Measurements from ENCODE around the gene NRSN1.

Gene NRSN1, protein sequence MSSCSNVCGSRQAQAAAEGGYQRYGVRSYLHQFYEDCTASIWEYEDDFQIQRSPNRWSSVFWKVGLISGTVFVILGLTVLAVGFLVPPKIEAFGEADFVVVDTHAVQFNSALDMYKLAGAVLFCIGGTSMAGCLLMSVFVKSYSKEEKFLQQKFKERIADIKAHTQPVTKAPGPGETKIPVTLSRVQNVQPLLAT

GRCh38 chr6:24125980-24126379 is at the start of gene NRSN1:
TSS of gene NRSN1 (plus strand) at chr6:24126215. CDS start at chr6:24134328, 8,113 bp downstream.
- H3K4me1 Mint-ChIP-seq (ENCODE audit: low read depth), result no peaks in the 10 kb centered on the region
- intact Hi-C loops (cut with micrococcal nuclease), result no loop called here
- no peak within 1 kb of the TSS for H3K4me3 Mint-ChIP-seq
- no peaks in the 10 kb centered on the region for H3K36me3 Mint-ChIP-seq (ENCODE audit: low read depth)
- H3K9me3 Mint-ChIP-seq, result no peaks in the 10 kb centered on the region
- H3K27ac Mint-ChIP-seq, result no peak within 1 kb of the TSS
- H3K27me3 Mint-ChIP-seq, result peaks cover 11% of the 10 kb centered on the region

GRCh38 chr6:24078200-24078599 is 47.8 kb upstream of the NRSN1 start:
- H3K27ac Mint-ChIP-seq, result no peak overlapping the region
- no peaks in the 10 kb centered on the region for H3K36me3 Mint-ChIP-seq (ENCODE audit: low read depth)
- intact Hi-C loops (cut with micrococcal nuclease), result no loop called here
- no peak overlapping the region for H3K4me3 Mint-ChIP-seq
- no peaks in the 10 kb centered on the region for H3K27me3 Mint-ChIP-seq
- H3K4me1 Mint-ChIP-seq (ENCODE audit: low read depth), result no peaks in the 10 kb centered on the region
- peaks cover 26% of the 10 kb centered on the region for H3K9me3 Mint-ChIP-seq

- Mint-ChIP-seq H3K27ac (no peak overlapping the region), H3K9me3 (peaks cover 26% of the 10 kb centered on the region), H3K27me3 (no peaks in the 10 kb centered on the region), H3K4me1 (ENCODE audit: low read depth) (no peaks in the 10 kb centered on the region), H3K4me3 (no peak overlapping the region), H3K36me3 (ENCODE audit: low read depth) (no peaks in the 10 kb centered on the region)
- intact Hi-C loops (cut with micrococcal nuclease), result no loop called here
These were observed 46.9 kb upstream of the NRSN1 start for GRCh38 chr6:24079076-24079475.

GRCh38 chr6:24080711-24081110 is 45.3 kb upstream of the NRSN1 start:
- no peaks in the 10 kb centered on the region for H3K4me1 Mint-ChIP-seq (ENCODE audit: low read depth)
- no peaks in the 10 kb centered on the region for H3K36me3 Mint-ChIP-seq (ENCODE audit: low read depth)
- H3K27me3 Mint-ChIP-seq, result no peaks in the 10 kb centered on the region
- H3K4me3 Mint-ChIP-seq, result no peak overlapping the region
- H3K9me3 Mint-ChIP-seq, result peaks cover 30% of the 10 kb centered on the region
- no peak overlapping the region for H3K27ac Mint-ChIP-seq
- intact Hi-C loops (cut with micrococcal nuclease), result no loop called here

DNA sequence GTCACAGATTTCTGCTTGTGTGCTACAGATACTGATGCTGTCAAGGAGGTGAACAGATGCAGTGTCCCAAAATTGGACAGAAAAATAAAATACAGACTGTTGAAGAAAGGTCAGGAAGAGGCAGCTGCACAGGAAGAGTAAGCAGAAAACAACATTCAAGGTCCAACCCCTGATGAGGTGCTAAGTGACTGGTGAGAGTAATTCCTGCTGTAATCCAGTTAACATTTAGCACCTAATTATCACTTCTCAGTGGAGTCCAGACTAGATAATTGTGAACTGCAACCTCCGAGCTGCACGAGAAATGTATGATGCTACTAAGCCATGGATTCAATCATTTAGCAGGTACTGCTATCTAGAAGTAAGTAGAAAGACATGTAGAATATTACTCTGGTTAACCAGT is 36.3 kb upstream of the NRSN1 start:
- H3K27ac Mint-ChIP-seq, result no peak overlapping the region
- H3K36me3 Mint-ChIP-seq (ENCODE audit: low read depth), result no peaks in the 10 kb centered on the region
- H3K4me1 Mint-ChIP-seq (ENCODE audit: low read depth), result no peaks in the 10 kb centered on the region
- H3K4me3 Mint-ChIP-seq, result no peak overlapping the region
- no peaks in the 10 kb centered on the region for H3K27me3 Mint-ChIP-seq
- H3K9me3 Mint-ChIP-seq, result peaks cover 8% of the 10 kb centered on the region
- intact Hi-C loops (cut with micrococcal nuclease), result no loop called here

DNA sequence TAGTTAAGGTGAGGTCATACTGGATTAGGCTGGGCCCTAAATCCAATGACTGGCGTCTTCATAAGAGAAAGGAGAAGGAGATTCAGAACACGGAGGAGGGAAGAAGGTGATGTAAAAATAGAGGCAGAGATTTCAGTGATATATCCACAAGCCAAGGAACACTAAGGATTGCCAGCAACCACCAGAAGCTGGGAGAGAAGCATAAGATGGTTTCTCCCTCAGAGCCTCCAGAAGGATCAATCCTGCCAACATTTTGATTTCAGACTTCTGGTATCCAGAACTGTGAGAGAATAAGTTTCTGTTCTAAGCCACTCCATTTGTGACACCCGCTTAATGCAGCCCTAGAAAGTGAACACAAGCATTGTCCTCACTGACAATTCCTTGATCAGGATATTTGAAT is 33.6 kb upstream of the NRSN1 start:
- no peak overlapping the region for H3K27ac Mint-ChIP-seq
- no peaks in the 10 kb centered on the region for H3K36me3 Mint-ChIP-seq (ENCODE audit: low read depth)
- no peak overlapping the region for H3K4me3 Mint-ChIP-seq
- no peaks in the 10 kb centered on the region for H3K4me1 Mint-ChIP-seq (ENCODE audit: low read depth)
- H3K27me3 Mint-ChIP-seq, result no peaks in the 10 kb centered on the region
- intact Hi-C loops (cut with micrococcal nuclease), result no loop called here
- H3K9me3 Mint-ChIP-seq, result peaks cover 14% of the 10 kb centered on the region

GRCh38 chr6:24093381-24093780 is 32.6 kb upstream of the NRSN1 start:
- no peaks in the 10 kb centered on the region for H3K27me3 Mint-ChIP-seq

DNA sequence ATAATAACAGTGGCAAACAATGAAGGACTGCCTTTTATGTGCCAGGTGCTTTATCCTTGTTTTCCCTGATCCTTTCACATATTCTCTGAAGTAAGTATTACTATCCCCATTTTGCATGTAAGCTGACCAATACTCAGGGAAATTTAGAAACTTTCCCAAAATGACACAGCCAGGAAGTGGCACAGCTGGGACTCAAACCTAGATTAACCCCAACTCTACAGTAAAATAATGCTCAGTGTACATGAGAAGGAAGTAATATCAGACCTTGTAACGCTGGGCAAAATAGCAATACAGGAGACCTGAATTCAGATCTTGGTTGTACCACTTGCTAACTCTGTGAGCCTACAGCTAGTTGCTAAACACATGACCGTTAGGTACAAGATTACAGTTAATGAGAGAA is 26.8 kb upstream of the NRSN1 start:
- H3K36me3 Mint-ChIP-seq (ENCODE audit: low read depth), result no peaks in the 10 kb centered on the region
- intact Hi-C loops (cut with micrococcal nuclease), result no loop called here
- H3K4me3 Mint-ChIP-seq, result no peak overlapping the region
- no peaks in the 10 kb centered on the region for H3K4me1 Mint-ChIP-seq (ENCODE audit: low read depth)
- no peak overlapping the region for H3K27ac Mint-ChIP-seq
- H3K9me3 Mint-ChIP-seq, result peaks cover 14% of the 10 kb centered on the region
- no peaks in the 10 kb centered on the region for H3K27me3 Mint-ChIP-seq

More at GRCh38 chr6:24093381-24093780, 32.6 kb upstream of the NRSN1 start:
- intact Hi-C loops (cut with micrococcal nuclease), result no loop called here
- Mint-ChIP-seq H3K36me3 (ENCODE audit: low read depth) (no peaks in the 10 kb centered on the region), H3K9me3 (peaks cover 14% of the 10 kb centered on the region), H3K27ac (no peak overlapping the region), H3K4me1 (ENCODE audit: low read depth) (no peaks in the 10 kb centered on the region), H3K4me3 (no peak overlapping the region)

GRCh38 chr6:24100024-24100769 is 25.8 kb upstream of the NRSN1 start:
- Mint-ChIP-seq H3K4me3 (no peak overlapping the region), H3K9me3 (peaks cover 14% of the 10 kb centered on the region), H3K4me1 (ENCODE audit: low read depth) (no peaks in the 10 kb centered on the region), H3K27ac (no peak overlapping the region), H3K27me3 (no peaks in the 10 kb centered on the region), H3K36me3 (ENCODE audit: low read depth) (no peaks in the 10 kb centered on the region)
- intact Hi-C loops (cut with micrococcal nuclease), result no loop called here

DNA sequence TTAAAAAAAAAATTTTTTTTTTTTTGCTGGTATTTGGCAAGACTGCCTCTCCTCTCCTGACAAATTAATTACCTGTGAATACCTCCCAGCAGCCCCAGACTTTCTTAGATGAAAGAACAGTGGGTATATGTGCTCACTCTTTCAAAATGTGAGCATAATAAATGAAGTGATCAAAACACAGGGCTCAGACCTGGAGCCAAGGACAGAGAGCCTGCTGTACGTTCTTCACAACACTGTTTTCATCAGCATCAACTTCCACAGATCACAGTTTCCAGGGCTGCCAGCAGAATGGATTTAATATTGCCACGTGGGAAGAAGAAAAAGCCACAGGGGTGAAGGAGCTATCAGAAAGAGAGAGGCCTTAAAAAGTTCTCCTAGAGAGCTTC is 25.3 kb upstream of the NRSN1 start:
- Mint-ChIP-seq H3K36me3 (ENCODE audit: low read depth) (no peaks in the 10 kb centered on the region), H3K4me1 (ENCODE audit: low read depth) (no peaks in the 10 kb centered on the region), H3K27ac (no peak overlapping the region), H3K27me3 (no peaks in the 10 kb centered on the region), H3K4me3 (no peak overlapping the region), H3K9me3 (peaks cover 12% of the 10 kb centered on the region)
- intact Hi-C loops (cut with micrococcal nuclease), result no loop called here

DNA sequence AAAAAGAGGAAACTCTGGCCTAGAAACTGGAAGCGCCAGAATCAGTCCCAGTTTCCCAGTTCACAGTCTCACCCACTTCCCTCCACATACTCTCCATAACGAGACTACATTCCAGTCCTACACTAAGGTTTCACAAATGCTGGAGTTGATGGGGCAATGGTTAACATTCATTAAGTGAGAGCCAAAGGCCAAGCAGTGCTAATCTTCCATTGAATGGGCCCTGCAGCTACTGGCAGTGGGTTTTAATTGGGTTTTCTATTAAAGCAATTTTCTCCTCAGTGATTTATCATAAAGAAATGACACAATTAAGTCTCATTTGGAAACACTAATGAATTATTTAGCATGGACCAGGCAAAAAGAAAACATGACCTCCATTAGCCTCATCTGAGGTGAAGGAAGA is 20.8 kb upstream of the NRSN1 start:
- intact Hi-C loops (cut with micrococcal nuclease), result no loop called here
- H3K36me3 Mint-ChIP-seq (ENCODE audit: low read depth), result no peaks in the 10 kb centered on the region
- H3K4me1 Mint-ChIP-seq (ENCODE audit: low read depth), result no peaks in the 10 kb centered on the region
- H3K9me3 Mint-ChIP-seq, result no peaks in the 10 kb centered on the region
- H3K27me3 Mint-ChIP-seq, result no peaks in the 10 kb centered on the region
- no peak overlapping the region for H3K4me3 Mint-ChIP-seq
- no peak overlapping the region for H3K27ac Mint-ChIP-seq

DNA sequence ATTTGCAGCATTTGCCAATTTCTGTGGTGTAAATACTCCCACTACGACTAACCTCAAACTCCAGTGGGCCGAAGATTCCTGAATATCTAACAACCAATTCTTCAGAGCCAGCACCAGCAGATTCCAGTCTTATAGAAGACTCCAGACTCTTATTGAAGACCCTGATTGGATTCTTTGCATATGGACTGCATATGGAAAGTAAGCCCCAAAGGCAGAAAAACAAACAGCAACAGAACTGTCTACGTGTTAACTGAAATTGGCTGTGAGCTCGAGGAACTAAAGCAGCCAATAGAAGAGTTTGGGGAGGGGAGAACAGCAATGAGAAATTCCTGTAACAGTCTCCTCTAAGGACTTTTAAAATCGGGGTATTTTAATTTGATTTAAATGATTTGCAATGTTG is 19.7 kb upstream of the NRSN1 start:
- no peaks in the 10 kb centered on the region for H3K27me3 Mint-ChIP-seq
- intact Hi-C loops (cut with micrococcal nuclease), result no loop called here
- no peak overlapping the region for H3K4me3 Mint-ChIP-seq
- no peaks in the 10 kb centered on the region for H3K9me3 Mint-ChIP-seq
- H3K36me3 Mint-ChIP-seq (ENCODE audit: low read depth), result no peaks in the 10 kb centered on the region
- H3K27ac Mint-ChIP-seq, result no peak overlapping the region
- H3K4me1 Mint-ChIP-seq (ENCODE audit: low read depth), result no peaks in the 10 kb centered on the region

GRCh38 chr6:24107294-24107693 is 18.7 kb upstream of the NRSN1 start:
- Mint-ChIP-seq H3K27me3 (no peaks in the 10 kb centered on the region), H3K36me3 (ENCODE audit: low read depth) (no peaks in the 10 kb centered on the region), H3K4me1 (ENCODE audit: low read depth) (no peaks in the 10 kb centered on the region), H3K4me3 (no peak overlapping the region), H3K27ac (no peak overlapping the region), H3K9me3 (no peaks in the 10 kb centered on the region)
- intact Hi-C loops (cut with micrococcal nuclease), result no loop called here

DNA sequence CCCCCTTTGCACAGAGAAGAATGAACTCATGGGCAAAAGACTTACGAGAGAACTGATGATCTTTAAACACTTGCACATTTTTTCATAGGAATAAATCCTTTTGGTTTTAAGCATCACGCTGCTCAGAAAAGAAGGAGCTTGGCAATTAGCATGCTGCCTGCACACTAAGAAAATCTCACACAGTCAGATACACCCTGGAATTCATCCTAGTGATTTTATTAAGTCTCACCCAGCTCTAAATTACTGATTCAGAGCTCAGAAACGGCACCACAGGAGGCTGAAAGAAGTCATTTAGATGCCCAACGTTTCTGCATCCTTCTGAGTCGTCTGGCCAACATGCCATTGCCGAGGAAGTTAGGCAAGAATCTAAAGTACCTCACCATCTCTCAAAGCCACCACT is 18.0 kb upstream of the NRSN1 start:
- no peaks in the 10 kb centered on the region for H3K9me3 Mint-ChIP-seq
- no peak overlapping the region for H3K4me3 Mint-ChIP-seq
- intact Hi-C loops (cut with micrococcal nuclease), result no loop called here
- no peak overlapping the region for H3K27ac Mint-ChIP-seq
- no peaks in the 10 kb centered on the region for H3K36me3 Mint-ChIP-seq (ENCODE audit: low read depth)
- no peaks in the 10 kb centered on the region for H3K4me1 Mint-ChIP-seq (ENCODE audit: low read depth)
- H3K27me3 Mint-ChIP-seq, result no peaks in the 10 kb centered on the region

DNA sequence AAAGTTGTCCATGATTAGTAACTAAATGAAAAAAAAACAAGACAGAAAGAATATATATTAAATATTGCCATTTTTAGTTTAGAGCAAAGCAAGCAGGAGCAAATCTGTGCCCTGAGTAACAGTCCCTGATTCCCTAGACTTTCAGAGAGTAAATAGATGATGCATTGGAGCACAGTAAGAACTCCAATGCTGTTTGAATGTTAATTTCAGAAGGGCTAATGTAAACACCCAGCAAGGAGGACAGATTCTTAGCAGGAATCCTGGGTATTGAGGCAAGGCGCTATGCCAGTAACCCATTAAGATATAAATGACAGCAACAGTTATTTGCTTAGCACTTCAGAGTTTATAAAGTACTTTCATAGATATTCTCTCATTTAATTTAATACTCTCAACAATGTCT is 15.6 kb upstream of the NRSN1 start:
- Mint-ChIP-seq H3K4me1 (ENCODE audit: low read depth) (no peaks in the 10 kb centered on the region), H3K36me3 (ENCODE audit: low read depth) (no peaks in the 10 kb centered on the region), H3K27me3 (no peaks in the 10 kb centered on the region), H3K27ac (no peak overlapping the region), H3K9me3 (peaks cover 20% of the 10 kb centered on the region), H3K4me3 (no peak overlapping the region)
- intact Hi-C loops (cut with micrococcal nuclease), result no loop called here

All from dendritic cell treated with granulocyte-macrophage colony-stimulating factor and Interleukin-4, amounts not matched to agents 40 ng/mL and 50 ng/mL, for 4 days (primary cell).